GM21423 (cell line): ENCODE results near the gene GPR6.

Source experiments
- ATAC-seq: cut with Tn5 transposase; IDR thresholded peaks from one replicate; pipeline ENCODE4 v1.9.1; 2021; ENCODE audit warnings: mild to moderate bottlenecking, moderate library complexity; ENCODE audit not compliant: unreplicated experiment

Gene GPR6

GRCh38 chr6:109998159-109998785 lies 20.2 kb downstream of the GPR6 start:
- no peak for ATAC-seq

- ATAC-seq, result no peak
These were observed 21.6 kb downstream of the GPR6 start for GRCh38 chr6:109999740-110000139.

DNA sequence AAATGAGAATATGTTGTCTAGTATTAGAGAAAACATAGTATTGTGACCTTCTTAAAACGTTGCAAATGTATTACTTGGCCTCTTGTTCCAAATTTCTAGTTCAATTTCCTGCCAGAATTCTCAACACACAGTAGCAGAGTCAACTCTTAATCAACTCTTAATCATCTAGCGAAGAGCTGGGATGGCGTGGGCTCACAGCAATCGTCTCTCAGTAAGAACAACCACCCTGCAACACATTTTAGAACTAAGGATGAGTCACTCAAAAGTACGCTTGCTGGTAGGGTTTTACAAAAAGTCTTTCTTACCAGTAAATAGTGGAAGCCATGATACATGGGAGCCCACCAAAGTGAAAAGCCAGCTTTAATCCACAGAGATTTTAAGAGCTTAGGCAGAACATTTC lies 24.6 kb downstream of the GPR6 start:
- ATAC-seq, result no peak

GRCh38 chr6:110013386-110013785 lies 35.3 kb downstream of the GPR6 start:
- no peak for ATAC-seq

GRCh38 chr6:110015206-110015605 lies 37.1 kb downstream of the GPR6 start:
- no peak for ATAC-seq

DNA sequence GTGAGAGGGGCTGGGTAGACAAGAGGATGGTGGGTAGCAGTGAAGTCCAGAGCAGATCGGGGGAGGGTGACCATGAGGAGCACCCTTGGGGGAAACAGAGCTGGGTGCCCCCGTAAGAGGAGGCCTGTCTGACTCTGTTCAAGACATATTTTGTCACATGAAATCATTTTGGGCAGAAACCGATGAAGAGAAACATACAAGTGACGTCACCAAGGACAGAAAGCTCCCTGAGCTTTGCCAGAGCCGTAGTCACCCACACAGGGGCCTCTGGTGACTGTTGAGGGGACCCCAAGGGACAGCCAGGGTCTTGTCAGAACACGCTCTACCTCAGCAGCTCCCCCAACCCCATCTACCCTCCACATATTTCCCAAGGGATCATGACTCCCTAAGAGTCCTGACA lies 39.2 kb downstream of the GPR6 start:
- ATAC-seq, result no peak

GRCh38 chr6:110017946-110018345 lies 39.8 kb downstream of the GPR6 start:
- no peak for ATAC-seq

- ATAC-seq, result no peak
These were observed 40.4 kb downstream of the GPR6 start for GRCh38 chr6:110018486-110018885.

- ATAC-seq, result no peak
These were observed 42.8 kb downstream of the GPR6 start for GRCh38 chr6:110020888-110021287.

DNA sequence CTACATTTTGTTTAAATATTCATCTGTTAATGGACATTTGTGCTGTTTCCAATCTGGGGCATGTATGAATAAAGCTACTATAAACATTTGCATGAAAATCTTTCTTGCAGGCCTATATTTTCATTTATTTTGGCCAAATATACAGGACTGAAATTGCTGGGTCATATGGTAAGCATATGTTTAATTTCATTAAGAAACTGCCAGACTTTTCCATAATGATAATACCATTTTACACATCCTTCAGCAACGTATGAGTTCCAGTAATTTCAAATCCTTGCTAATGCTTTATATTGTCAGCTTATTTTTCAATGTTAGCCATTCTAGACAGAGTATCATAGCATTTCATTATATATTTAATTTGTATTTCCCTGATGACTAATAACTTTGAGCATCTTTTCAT lies 51.0 kb downstream of the GPR6 start:
- ATAC-seq, result no peak
